BLaER1 treated with 17β-estradiol and CSF1 and Interleukin-3, amounts not matched to agents 10 nM and 100 nM (cell line): Measurements from ENCODE around the gene MRPS34.

ENCODE experiments used
- H3K27ac ChIP-seq, 11 experiments: shearing (Covaris generic); formaldehyde crosslinking; 2 replicates each; pipeline ENCODE4 v1.8.1; 2022
- H3K27me3 ChIP-seq, 11 experiments: shearing (Covaris generic); formaldehyde crosslinking; 2 replicates each; pipeline ENCODE4 v1.8.1; 2022
- H3K36me3 ChIP-seq, 11 experiments: shearing (Covaris generic); formaldehyde crosslinking; 2 replicates each; pipeline ENCODE4 v1.8.1; 2022
- H3K4me1 ChIP-seq, 10 experiments: shearing (Covaris generic); formaldehyde crosslinking; 2 replicates each; pipeline ENCODE4 v1.8.1; 2022
- H3K4me2 ChIP-seq, 11 experiments: shearing (Covaris generic); formaldehyde crosslinking; 2 replicates each; pipeline ENCODE4 v1.8.1; 2022
- H3K4me3 ChIP-seq, 10 experiments: shearing (Covaris generic); formaldehyde crosslinking; 2 replicates each; pipeline ENCODE4 v1.8.1; 2022
- H3K9ac ChIP-seq, 11 experiments: shearing (Covaris generic); formaldehyde crosslinking; 2 replicates each; pipeline ENCODE4 v1.8.1; 2022
- H3K9me3 ChIP-seq, 11 experiments: shearing (Covaris generic); formaldehyde crosslinking; replicated peaks in 1 of 11; 2 replicates each; pipeline ENCODE4 v1.8.1; 2022
- H4K20me1 ChIP-seq, 11 experiments: shearing (Covaris generic); formaldehyde crosslinking; 2 replicates each; pipeline ENCODE4 v1.8.1; 2022
- Cebpa-rat ChIP-seq, 11 experiments: shearing (Covaris generic); IDR thresholded peaks; 2 replicates each; pipeline ENCODE4 v1.8.1; 2022

Gene MRPS34

GRCh38 chr16:1786242-1787055 is 13.5 kb upstream of the MRPS34 start:
- Histone ChIP-seq H3K9me3 (no peaks in the 10 kb centered on the region), H3K9ac (peak overlapping the region in 1 of 11 experiments; percentile 9; a peak in 1 of 22 replicates), H3K27ac (no peak overlapping the region), H3K36me3 (peaks cover 50 to 73% (median 66%) of the 10 kb centered on the region in 11 experiments), H4K20me1 (peaks cover 24 to 93% (median 83%) of the 10 kb centered on the region in 11 experiments; a peak in 21 of 22 replicates), H3K4me3 (no peak overlapping the region), H3K27me3 (no peaks in the 10 kb centered on the region), H3K4me1 (peaks cover 11 to 19% (median 14%) of the 10 kb centered on the region in 10 experiments), H3K4me2 (no peak overlapping the region)
- TF ChIP-seq Cebpa-rat (IDR thresholded peaks at IDR 0.05), result no peak

DNA sequence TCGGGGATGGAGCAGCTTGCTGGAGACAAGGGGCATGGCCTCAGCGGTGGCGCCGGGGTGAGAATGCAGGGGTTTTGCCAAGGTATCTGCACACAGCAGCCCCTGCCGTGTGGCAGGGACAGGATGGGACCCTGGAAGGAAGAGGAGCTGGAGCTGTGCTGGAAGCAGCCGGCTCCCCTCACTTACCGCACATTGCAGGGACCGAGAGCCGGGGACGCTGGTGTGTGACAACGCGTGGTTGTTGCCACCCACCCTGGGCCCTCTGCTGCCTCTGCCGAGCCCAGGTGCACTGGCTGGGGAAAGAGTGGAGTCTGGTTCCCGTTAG is 12.9 kb upstream of the MRPS34 start:
- H3K27ac ChIP-seq, result no peak overlapping the region
- H3K4me3 ChIP-seq, result no peak overlapping the region
- H3K36me3 ChIP-seq, result peaks cover 53 to 71% (median 63%) of the 10 kb centered on the region in 11 experiments
- peak overlapping the region in 3 of 11 experiments; percentile 5 to 18 (median 9); a peak in 2 of 22 replicates for H3K9ac ChIP-seq
- H4K20me1 ChIP-seq, result peaks cover 30 to 93% (median 86%) of the 10 kb centered on the region in 11 experiments; a peak in 21 of 22 replicates
- H3K9me3 ChIP-seq, result no peaks in the 10 kb centered on the region
- no peaks in the 10 kb centered on the region for H3K27me3 ChIP-seq
- TF ChIP-seq Cebpa-rat (IDR thresholded peaks at IDR 0.05), result no peak
- peaks cover 17 to 26% (median 20%) of the 10 kb centered on the region in 10 experiments for H3K4me1 ChIP-seq
- H3K4me2 ChIP-seq, result no peak overlapping the region; a peak in 1 of 22 replicates

- Histone ChIP-seq H3K4me2 (peak overlapping the region in 1 of 11 experiments; percentile 3; a peak in 3 of 22 replicates), H3K9me3 (no peaks in the 10 kb centered on the region), H3K9ac (peak overlapping the region in 7 of 11 experiments; percentile 5 to 89 (median 17); a peak in 4 of 22 replicates), H3K27ac (no peak overlapping the region), H3K4me3 (no peak overlapping the region), H3K4me1 (peaks cover 21 to 31% (median 23%) of the 10 kb centered on the region in 10 experiments), H3K36me3 (peaks cover 56 to 71% (median 62%) of the 10 kb centered on the region in 11 experiments), H3K27me3 (no peaks in the 10 kb centered on the region), H4K20me1 (peaks cover 36 to 93% (median 86%) of the 10 kb centered on the region in 11 experiments; a peak in 21 of 22 replicates)
- no peak for TF ChIP-seq Cebpa-rat (IDR thresholded peaks at IDR 0.05)
Observed at GRCh38 chr16:1784977-1785845, 12.3 kb upstream of the MRPS34 start.

GRCh38 chr16:1782408-1783264 is 9.7 kb upstream of the MRPS34 start, which contains the start of the genes NUBP2 and SPSB3:
Gene NUBP2, plus strand, starts transcription at chr16:1782960. Its CDS starts 61 bp downstream, at chr16:1783021.
Gene SPSB3, minus strand, starts transcription at chr16:1782571. Its CDS starts 1,088 bp downstream, at chr16:1781483.
- Histone ChIP-seq H3K27me3 (no peaks in the 10 kb centered on the region), H3K4me2 (peak within 1 kb of the TSS; percentile 83 to 99 (median 96)), H3K4me1 (peaks cover 21 to 40% (median 23%) of the 10 kb centered on the region in 10 experiments), H4K20me1 (peaks cover 61 to 91% (median 86%) of the 10 kb centered on the region in 11 experiments), H3K9ac (peak within 1 kb of the TSS; percentile 83 to 95 (median 89)), H3K27ac (peak within 1 kb of the TSS; percentile 54 to 91 (median 83); a peak in 21 of 22 replicates), H3K9me3 (no peaks in the 10 kb centered on the region), H3K4me3 (peak within 1 kb of the TSS; percentile 78 to 99 (median 88)), H3K36me3 (peaks cover 51 to 71% (median 57%) of the 10 kb centered on the region in 11 experiments)
- no peak for TF ChIP-seq Cebpa-rat (IDR thresholded peaks at IDR 0.05)

DNA sequence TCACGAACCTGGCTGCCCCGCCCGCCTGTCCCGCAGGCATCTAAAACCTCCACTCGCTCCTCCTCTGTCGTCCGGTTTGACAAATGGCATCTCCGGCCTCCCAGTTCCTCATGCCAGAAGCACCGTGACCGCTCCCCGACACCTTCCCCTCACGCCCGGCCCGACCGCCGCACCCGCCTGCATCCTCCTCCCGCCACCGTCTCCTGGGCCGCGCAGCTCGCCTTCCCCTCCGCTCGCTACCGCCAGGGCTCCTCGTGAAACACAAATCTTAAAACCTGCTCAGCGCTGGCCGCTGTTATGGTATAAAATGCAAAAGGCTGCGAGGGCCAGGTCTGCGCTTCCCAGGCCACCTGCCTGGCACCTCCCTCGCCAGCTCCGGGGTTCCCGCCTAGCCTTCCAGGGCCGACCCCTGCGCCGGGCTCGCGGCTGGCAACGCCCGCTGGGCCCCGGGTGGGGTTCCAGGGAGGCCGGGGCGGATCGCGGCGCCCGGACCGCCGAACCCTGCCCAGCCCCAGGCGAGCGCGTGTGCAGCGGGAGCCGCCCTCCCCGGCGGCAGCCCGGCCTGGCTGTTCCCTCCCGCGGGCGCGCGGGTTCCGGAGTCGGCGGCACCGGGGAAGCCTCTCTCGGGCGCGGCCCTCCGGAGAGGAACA is 8.9 kb upstream of the MRPS34 start:
- Histone ChIP-seq H3K4me3 (peak overlapping the region; percentile 78 to 99 (median 88)), H3K9ac (peak overlapping the region; percentile 83 to 95 (median 88)), H3K4me2 (peak overlapping the region; percentile 83 to 99 (median 95)), H3K4me1 (peaks cover 22 to 40% (median 27%) of the 10 kb centered on the region in 10 experiments), H4K20me1 (peaks cover 63 to 91% (median 86%) of the 10 kb centered on the region in 11 experiments), H3K27ac (peak overlapping the region; percentile 54 to 86 (median 80); a peak in 21 of 22 replicates), H3K27me3 (no peaks in the 10 kb centered on the region), H3K36me3 (peaks cover 51 to 71% (median 57%) of the 10 kb centered on the region in 11 experiments), H3K9me3 (no peaks in the 10 kb centered on the region)
- TF ChIP-seq Cebpa-rat (IDR thresholded peaks at IDR 0.05), result no peak

GRCh38 chr16:1781254-1781653 is 8.3 kb upstream of the MRPS34 start:
- Histone ChIP-seq H3K9ac (peak overlapping the region; percentile 83 to 95 (median 88)), H3K9me3 (no peaks in the 10 kb centered on the region), H3K36me3 (peaks cover 51 to 71% (median 57%) of the 10 kb centered on the region in 11 experiments), H3K4me2 (peak overlapping the region; percentile 83 to 99 (median 95)), H3K4me3 (peak overlapping the region; percentile 78 to 99 (median 88)), H3K27ac (peak overlapping the region; percentile 54 to 86 (median 80); a peak in 21 of 22 replicates), H3K4me1 (peaks cover 22 to 40% (median 29%) of the 10 kb centered on the region in 10 experiments), H4K20me1 (peaks cover 63 to 91% (median 85%) of the 10 kb centered on the region in 11 experiments), H3K27me3 (no peaks in the 10 kb centered on the region)
- no peak for TF ChIP-seq Cebpa-rat (IDR thresholded peaks at IDR 0.05)

GRCh38 chr16:1780677-1781072 is 7.7 kb upstream of the MRPS34 start:
- Histone ChIP-seq H3K4me3 (peak overlapping the region in 8 of 10 experiments; percentile 83 to 99 (median 90); a peak in 5 of 20 replicates), H3K9me3 (no peaks in the 10 kb centered on the region), H3K4me2 (peak overlapping the region; percentile 83 to 99 (median 95); a peak in 21 of 22 replicates), H4K20me1 (peaks cover 63 to 91% (median 84%) of the 10 kb centered on the region in 11 experiments), H3K27me3 (no peaks in the 10 kb centered on the region), H3K27ac (peak overlapping the region in 1 of 11 experiments; percentile 81; a peak in 1 of 22 replicates), H3K4me1 (peaks cover 22 to 44% (median 35%) of the 10 kb centered on the region in 10 experiments), H3K36me3 (peaks cover 51 to 71% (median 57%) of the 10 kb centered on the region in 11 experiments), H3K9ac (peak overlapping the region in 10 of 11 experiments; percentile 83 to 95 (median 88); a peak in 15 of 22 replicates)
- TF ChIP-seq Cebpa-rat (IDR thresholded peaks at IDR 0.05), result no peak
